ENCODE results near the gene EPS8L3.

DNA sequence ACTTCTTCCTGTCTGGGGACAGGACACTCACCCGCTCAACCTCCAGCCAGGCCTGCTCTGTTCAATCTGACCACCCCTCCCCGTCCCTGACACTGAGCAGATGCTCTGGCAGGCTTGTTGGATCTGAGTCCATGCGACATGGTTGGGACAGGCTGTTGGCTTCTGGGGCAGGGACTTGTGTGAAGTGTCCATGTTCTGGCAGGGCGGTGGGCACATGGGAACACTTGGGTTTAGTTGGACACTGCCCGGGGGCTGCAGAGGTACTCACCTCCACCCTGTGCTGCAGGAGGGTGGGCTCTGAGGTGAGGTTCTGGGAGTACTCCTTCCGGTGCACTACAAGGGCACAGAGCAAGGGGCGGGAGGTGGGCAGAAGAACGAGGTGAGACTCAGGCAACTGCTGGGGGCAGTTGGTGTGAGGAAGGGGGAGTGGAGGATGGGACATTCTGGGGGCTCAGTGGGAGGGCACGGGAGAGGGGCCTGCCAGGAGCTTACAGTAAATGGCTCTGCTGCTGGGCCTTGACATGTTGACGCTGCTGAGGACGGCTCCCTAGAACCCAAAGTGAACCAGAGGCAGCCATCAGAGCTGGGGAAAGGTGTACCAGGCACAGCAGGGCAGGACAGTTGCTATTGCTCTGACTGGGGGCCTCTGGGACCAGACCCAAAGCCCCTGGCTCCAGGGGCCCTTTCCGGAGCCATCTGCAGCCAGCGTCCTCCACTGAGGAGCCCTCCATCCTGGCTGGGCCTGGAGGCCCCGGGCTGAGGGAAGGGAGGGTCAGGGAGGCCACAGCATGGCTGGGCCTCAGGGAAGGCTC, 2.3 kb downstream of the EPS8L3 start:
- TF ChIP-seq, protein P1, sequence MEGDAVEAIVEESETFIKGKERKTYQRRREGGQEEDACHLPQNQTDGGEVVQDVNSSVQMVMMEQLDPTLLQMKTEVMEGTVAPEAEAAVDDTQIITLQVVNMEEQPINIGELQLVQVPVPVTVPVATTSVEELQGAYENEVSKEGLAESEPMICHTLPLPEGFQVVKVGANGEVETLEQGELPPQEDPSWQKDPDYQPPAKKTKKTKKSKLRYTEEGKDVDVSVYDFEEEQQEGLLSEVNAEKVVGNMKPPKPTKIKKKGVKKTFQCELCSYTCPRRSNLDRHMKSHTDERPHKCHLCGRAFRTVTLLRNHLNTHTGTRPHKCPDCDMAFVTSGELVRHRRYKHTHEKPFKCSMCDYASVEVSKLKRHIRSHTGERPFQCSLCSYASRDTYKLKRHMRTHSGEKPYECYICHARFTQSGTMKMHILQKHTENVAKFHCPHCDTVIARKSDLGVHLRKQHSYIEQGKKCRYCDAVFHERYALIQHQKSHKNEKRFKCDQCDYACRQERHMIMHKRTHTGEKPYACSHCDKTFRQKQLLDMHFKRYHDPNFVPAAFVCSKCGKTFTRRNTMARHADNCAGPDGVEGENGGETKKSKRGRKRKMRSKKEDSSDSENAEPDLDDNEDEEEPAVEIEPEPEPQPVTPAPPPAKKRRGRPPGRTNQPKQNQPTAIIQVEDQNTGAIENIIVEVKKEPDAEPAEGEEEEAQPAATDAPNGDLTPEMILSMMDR (IDR thresholded peaks at IDR 0.05 in 2 of 3, conservative IDR thresholded peaks at IDR 0.05 in 1 of 3; ENCODE audit: borderline replicate concordance in 1 of 3, insufficient read depth in 1 of 3, low read depth in 2 of 3, low read length in 2 of 3): no peak
- TF ChIP-seq TCF7L2 (IDR thresholded peaks at IDR 0.05; ENCODE audit: borderline replicate concordance, extremely low read depth, insufficient read depth, insufficient read length): no peak
- TF ChIP-seq, protein P2, sequence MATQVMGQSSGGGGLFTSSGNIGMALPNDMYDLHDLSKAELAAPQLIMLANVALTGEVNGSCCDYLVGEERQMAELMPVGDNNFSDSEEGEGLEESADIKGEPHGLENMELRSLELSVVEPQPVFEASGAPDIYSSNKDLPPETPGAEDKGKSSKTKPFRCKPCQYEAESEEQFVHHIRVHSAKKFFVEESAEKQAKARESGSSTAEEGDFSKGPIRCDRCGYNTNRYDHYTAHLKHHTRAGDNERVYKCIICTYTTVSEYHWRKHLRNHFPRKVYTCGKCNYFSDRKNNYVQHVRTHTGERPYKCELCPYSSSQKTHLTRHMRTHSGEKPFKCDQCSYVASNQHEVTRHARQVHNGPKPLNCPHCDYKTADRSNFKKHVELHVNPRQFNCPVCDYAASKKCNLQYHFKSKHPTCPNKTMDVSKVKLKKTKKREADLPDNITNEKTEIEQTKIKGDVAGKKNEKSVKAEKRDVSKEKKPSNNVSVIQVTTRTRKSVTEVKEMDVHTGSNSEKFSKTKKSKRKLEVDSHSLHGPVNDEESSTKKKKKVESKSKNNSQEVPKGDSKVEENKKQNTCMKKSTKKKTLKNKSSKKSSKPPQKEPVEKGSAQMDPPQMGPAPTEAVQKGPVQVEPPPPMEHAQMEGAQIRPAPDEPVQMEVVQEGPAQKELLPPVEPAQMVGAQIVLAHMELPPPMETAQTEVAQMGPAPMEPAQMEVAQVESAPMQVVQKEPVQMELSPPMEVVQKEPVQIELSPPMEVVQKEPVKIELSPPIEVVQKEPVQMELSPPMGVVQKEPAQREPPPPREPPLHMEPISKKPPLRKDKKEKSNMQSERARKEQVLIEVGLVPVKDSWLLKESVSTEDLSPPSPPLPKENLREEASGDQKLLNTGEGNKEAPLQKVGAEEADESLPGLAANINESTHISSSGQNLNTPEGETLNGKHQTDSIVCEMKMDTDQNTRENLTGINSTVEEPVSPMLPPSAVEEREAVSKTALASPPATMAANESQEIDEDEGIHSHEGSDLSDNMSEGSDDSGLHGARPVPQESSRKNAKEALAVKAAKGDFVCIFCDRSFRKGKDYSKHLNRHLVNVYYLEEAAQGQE (IDR thresholded peaks at IDR 0.05; ENCODE audit: low read depth): no peak
- TF ChIP-seq EGR1 (IDR thresholded peaks at IDR 0.05; ENCODE audit: low read depth): no peak
- TF ChIP-seq EZH2 (IDR thresholded peaks at IDR 0.05): no peak
- no peak for TF ChIP-seq SP1 (IDR thresholded peaks at IDR 0.05; ENCODE audit: low read depth)
- TF ChIP-seq POLR2A (IDR thresholded peaks at IDR 0.05; ENCODE audit: borderline replicate concordance, extremely low read depth, insufficient read depth, insufficient read length): no peak
- no peak for TF ChIP-seq POLR2AphosphoS5 (IDR thresholded peaks at IDR 0.05; ENCODE audit: low read depth, low read length)
- no peak for TF ChIP-seq ELF1 (IDR thresholded peaks at IDR 0.05; ENCODE audit: borderline replicate concordance, low read depth)
- no peak for TF ChIP-seq EZH2phosphoT487 (IDR thresholded peaks at IDR 0.05; ENCODE audit: borderline replicate concordance)
- no peak for TF ChIP-seq JUND (IDR thresholded peaks at IDR 0.05)
- TF ChIP-seq ZNF274 (IDR thresholded peaks at IDR 0.05; ENCODE audit: low read depth, low read length): no peak
- no peak for TF ChIP-seq FOSL1 (IDR thresholded peaks at IDR 0.05; ENCODE audit: low read depth)
- TF ChIP-seq RAD21 (IDR thresholded peaks at IDR 0.05; ENCODE audit: low read depth): no peak

Data from HCT116 (cell line).